GM23338 (cell line): Measurements from ENCODE around the gene FGFR2. TPM values are rescaled to one million over a fixed set of nuclear protein-coding genes. Genes with fewer than 3 reads are reported as not detected.

Source experiments
- ATAC-seq: fragments of 200-7000 bp; cut with Tn5 transposase; 3 replicates; pipeline ENCODE4 v1.9.1; 2020
- DNase-seq: peaks from one replicate; pipeline ENCODE4 v3.0.0-alpha.2; 2015; ENCODE audit warnings: low spot score
- H2AFZ ChIP-seq: fragments of 200-600 bp; sonication (generic); 2 replicates; pipeline ENCODE4 v1.8.0; 2016; ENCODE audit warnings: antibody characterized with exemption, mild to moderate bottlenecking, moderate library complexity
- H3F3A ChIP-seq: fragments of 200-600 bp; sonication (generic); replicated peaks from 2 replicates; pipeline ENCODE4 v1.8.0; 2017; ENCODE audit warnings: antibody characterized with exemption, mixed run types, low read depth
- H3K27ac ChIP-seq: fragments of 200-600 bp; sonication (generic); 2 replicates; pipeline ENCODE4 v1.6.1; 2016; ENCODE audit warnings: low read depth
- H3K27me3 ChIP-seq: fragments of 200-600 bp; sonication (generic); 2 replicates; pipeline ENCODE4 v1.8.0; 2016; ENCODE audit warnings: mild to moderate bottlenecking, mixed run types, moderate library complexity; ENCODE audit not compliant: insufficient read depth
- H3K36me3 ChIP-seq: fragments of 200-600 bp; sonication (generic); 2 replicates; pipeline ENCODE4 v1.8.0; 2016; ENCODE audit warnings: mild to moderate bottlenecking; ENCODE audit not compliant: insufficient read depth
- H3K4me1 ChIP-seq: fragments of 200-600 bp; sonication (generic); 2 replicates; pipeline ENCODE4 v1.8.0; 2016; ENCODE audit warnings: mild to moderate bottlenecking, moderate library complexity; ENCODE audit not compliant: insufficient read depth
- H3K4me2 ChIP-seq: fragments of 200-600 bp; sonication (generic); 2 replicates; pipeline ENCODE4 v1.7.1; 2017; ENCODE audit warnings: mixed run types
- H3K4me3 ChIP-seq: fragments of 200-600 bp; sonication (generic); 2 replicates; pipeline ENCODE4 v1.6.1; 2016; ENCODE audit warnings: mixed run types
- H3K79me2 ChIP-seq: fragments of 200-600 bp; sonication (generic); replicated peaks from 2 replicates; pipeline ENCODE4 v1.8.0; 2017; ENCODE audit warnings: mild to moderate bottlenecking; ENCODE audit not compliant: insufficient read depth
- H3K9me2 ChIP-seq: fragments of 200-600 bp; sonication (generic); 2 replicates; pipeline ENCODE4 v1.8.0; 2017; ENCODE audit not compliant: insufficient read depth
- H4K20me1 ChIP-seq: fragments of 200-600 bp; sonication (generic); replicated peaks from 2 replicates; pipeline ENCODE4 v1.8.0; 2017; ENCODE audit warnings: mild to moderate bottlenecking; ENCODE audit not compliant: insufficient read depth
- H3K27ac Mint-ChIP-seq: 2 replicates; pipeline ENCODE4 v1.8.0; 2020; ENCODE audit warnings: inconsistent platforms, mild to moderate bottlenecking, moderate library complexity, mixed read lengths
- H3K27me3 Mint-ChIP-seq: 3 replicates; pipeline ENCODE4 v1.8.0; 2022; ENCODE audit warnings: low read depth, mild to moderate bottlenecking, moderate library complexity, mixed read lengths, inconsistent platforms; ENCODE audit not compliant: insufficient read depth, poor library complexity
- H3K36me3 Mint-ChIP-seq: 3 replicates; pipeline ENCODE4 v1.8.0; 2021; ENCODE audit warnings: low read depth, mild to moderate bottlenecking, inconsistent platforms, moderate library complexity, mixed read lengths
- H3K4me1 Mint-ChIP-seq: 3 replicates; pipeline ENCODE4 v1.8.0; 2020; ENCODE audit warnings: mild to moderate bottlenecking, inconsistent platforms, mixed read lengths
- H3K4me3 Mint-ChIP-seq: 3 replicates; pipeline ENCODE4 v1.8.0; 2021; ENCODE audit warnings: moderate library complexity, mild to moderate bottlenecking, inconsistent platforms, mixed read lengths
- H3K9me3 Mint-ChIP-seq: 3 replicates; pipeline ENCODE4 v1.8.0; 2020; ENCODE audit warnings: moderate library complexity, mild to moderate bottlenecking, inconsistent platforms, mixed read lengths
- CREB1 ChIP-seq: fragments of 250-450 bp; sonication (Bioruptor Pico); IDR thresholded peaks from 2 replicates; pipeline ENCODE4 v1.5.0; 2020; ENCODE audit warnings: low read depth, mild to moderate bottlenecking, moderate library complexity
- ETS1 ChIP-seq: IDR thresholded peaks from 2 replicates; pipeline ENCODE4 v1.6.1; 2016; ENCODE audit warnings: antibody characterized with exemption
- EZH2 ChIP-seq: fragments of 200-600 bp; sonication (generic); IDR thresholded peaks from one replicate; pipeline ENCODE4 v1.8.0; 2017; ENCODE audit warnings: antibody characterized with exemption, mild to moderate bottlenecking, low read depth; ENCODE audit not compliant: unreplicated experiment
- EZH2phosphoT487 ChIP-seq: fragments of 200-600 bp; sonication (generic); IDR thresholded peaks from one replicate; pipeline ENCODE4 v1.8.1; 2018; ENCODE audit warnings: antibody characterized with exemption; ENCODE audit not compliant: unreplicated experiment
- JUNB ChIP-seq: IDR thresholded peaks from one replicate; pipeline ENCODE4 v1.6.1; 2016; ENCODE audit warnings: antibody characterized with exemption; ENCODE audit not compliant: unreplicated experiment
- POLR2AphosphoS5 ChIP-seq: IDR thresholded peaks from 2 replicates; pipeline ENCODE4 v1.6.1; 2016; ENCODE audit warnings: antibody characterized with exemption, low read depth
- STAT1 ChIP-seq: IDR thresholded peaks from one replicate; pipeline ENCODE4 v1.6.1; 2016; ENCODE audit warnings: antibody characterized with exemption; ENCODE audit not compliant: unreplicated experiment
- ZNF114 ChIP-seq: fragments of 250-450 bp; sonication (Bioruptor Pico); IDR thresholded peaks from 2 replicates; pipeline ENCODE4 v1.5.0; 2020; ENCODE audit warnings: mild to moderate bottlenecking, moderate library complexity
- ZNF331 ChIP-seq: fragments of 250-450 bp; sonication (Bioruptor Pico); IDR thresholded peaks from 2 replicates; pipeline ENCODE4 v1.5.0; 2020; ENCODE audit warnings: low read depth, mild to moderate bottlenecking, moderate library complexity
- polyA plus RNA-seq: library from polyadenylated mRNA; unstranded; fragments of >200 nt; fragmentation: Nextera tagmentation; extraction: Ambion mirVana; gene quantifications from 2 replicates; pipeline ENCODE4 v1.2.1, GENCODE V29; 2016
- total RNA-seq: library from RNA; depleted of rRNA; stranded (reverse); fragments of >200 nt; shearing (Covaris generic); gene quantifications from 2 replicates; pipeline ENCODE4 v1.2.3, GENCODE V29; 2014
- TF ChIP-seq, protein P1 (sequence below): fragments of 250-450 bp; sonication (Bioruptor Pico); IDR thresholded peaks from 2 replicates; pipeline ENCODE4 v1.5.0; 2020; ENCODE audit warnings: mild to moderate bottlenecking, moderate library complexity

Gene FGFR2
- total and polyA plus RNA-seq, 2 experiments from 2014 or later: 31.1 to 106 TPM

- TF ChIP-seq ZNF331 (CRISPR knock-in tag) (no peak), ETS1 (no peak), JUNB (no peak), STAT1 (no peak), CREB1 (CRISPR knock-in tag) (no peak)
Measured at GRCh38 chr10:121551210-121551885, 46.9 kb downstream of the FGFR2 start (continued).

GRCh38 chr10:121544301-121544869 lies 53.9 kb downstream of the FGFR2 start:
- Histone ChIP-seq H2AFZ (no peak overlapping the region), H3K4me2 (no peak overlapping the region), H3K27me3 (no peaks in the 10 kb centered on the region), H3K9me2 (no peaks in the 10 kb centered on the region), H3K36me3 (peaks cover 12% of the 10 kb centered on the region), H3K4me3 (no peak overlapping the region), H3K27ac (peak overlapping the region; percentile 81), H3F3A (peaks cover 7% of the 10 kb centered on the region; the same call in 1 of the 2 replicates), H4K20me1 (peaks cover 7% of the 10 kb centered on the region; the same call in 1 of the 2 replicates), H3K4me1 (peaks cover 64% of the 10 kb centered on the region), H3K79me2 (peaks cover 73% of the 10 kb centered on the region)
- TF ChIP-seq ETS1 (no peak), STAT1 (no peak), POLR2AphosphoS5 (no peak)
- ATAC-seq (no peak), DNase-seq (no peak)
- H3K4me1 Mint-ChIP-seq: peaks cover 74% of the 10 kb centered on the region
- peaks cover 4% of the 10 kb centered on the region; the same call in 1 of the 3 replicates for H3K9me3 Mint-ChIP-seq
- H3K27me3 Mint-ChIP-seq: peaks cover 6% of the 10 kb centered on the region
- no peak overlapping the region for H3K27ac Mint-ChIP-seq
- no peak overlapping the region; the same call in 2 of the 3 replicates for H3K4me3 Mint-ChIP-seq
- H3K36me3 Mint-ChIP-seq: peaks cover 64% of the 10 kb centered on the region

- peak overlapping the region; percentile 17; the same call in 1 of the 2 replicates for H3K4me2 ChIP-seq
- no peak for TF ChIP-seq ZNF114
- no peak for TF ChIP-seq EZH2phosphoT487
- TF ChIP-seq ZNF331 (CRISPR knock-in tag): no peak
- no peak for TF ChIP-seq JUNB
- TF ChIP-seq, protein P1, sequence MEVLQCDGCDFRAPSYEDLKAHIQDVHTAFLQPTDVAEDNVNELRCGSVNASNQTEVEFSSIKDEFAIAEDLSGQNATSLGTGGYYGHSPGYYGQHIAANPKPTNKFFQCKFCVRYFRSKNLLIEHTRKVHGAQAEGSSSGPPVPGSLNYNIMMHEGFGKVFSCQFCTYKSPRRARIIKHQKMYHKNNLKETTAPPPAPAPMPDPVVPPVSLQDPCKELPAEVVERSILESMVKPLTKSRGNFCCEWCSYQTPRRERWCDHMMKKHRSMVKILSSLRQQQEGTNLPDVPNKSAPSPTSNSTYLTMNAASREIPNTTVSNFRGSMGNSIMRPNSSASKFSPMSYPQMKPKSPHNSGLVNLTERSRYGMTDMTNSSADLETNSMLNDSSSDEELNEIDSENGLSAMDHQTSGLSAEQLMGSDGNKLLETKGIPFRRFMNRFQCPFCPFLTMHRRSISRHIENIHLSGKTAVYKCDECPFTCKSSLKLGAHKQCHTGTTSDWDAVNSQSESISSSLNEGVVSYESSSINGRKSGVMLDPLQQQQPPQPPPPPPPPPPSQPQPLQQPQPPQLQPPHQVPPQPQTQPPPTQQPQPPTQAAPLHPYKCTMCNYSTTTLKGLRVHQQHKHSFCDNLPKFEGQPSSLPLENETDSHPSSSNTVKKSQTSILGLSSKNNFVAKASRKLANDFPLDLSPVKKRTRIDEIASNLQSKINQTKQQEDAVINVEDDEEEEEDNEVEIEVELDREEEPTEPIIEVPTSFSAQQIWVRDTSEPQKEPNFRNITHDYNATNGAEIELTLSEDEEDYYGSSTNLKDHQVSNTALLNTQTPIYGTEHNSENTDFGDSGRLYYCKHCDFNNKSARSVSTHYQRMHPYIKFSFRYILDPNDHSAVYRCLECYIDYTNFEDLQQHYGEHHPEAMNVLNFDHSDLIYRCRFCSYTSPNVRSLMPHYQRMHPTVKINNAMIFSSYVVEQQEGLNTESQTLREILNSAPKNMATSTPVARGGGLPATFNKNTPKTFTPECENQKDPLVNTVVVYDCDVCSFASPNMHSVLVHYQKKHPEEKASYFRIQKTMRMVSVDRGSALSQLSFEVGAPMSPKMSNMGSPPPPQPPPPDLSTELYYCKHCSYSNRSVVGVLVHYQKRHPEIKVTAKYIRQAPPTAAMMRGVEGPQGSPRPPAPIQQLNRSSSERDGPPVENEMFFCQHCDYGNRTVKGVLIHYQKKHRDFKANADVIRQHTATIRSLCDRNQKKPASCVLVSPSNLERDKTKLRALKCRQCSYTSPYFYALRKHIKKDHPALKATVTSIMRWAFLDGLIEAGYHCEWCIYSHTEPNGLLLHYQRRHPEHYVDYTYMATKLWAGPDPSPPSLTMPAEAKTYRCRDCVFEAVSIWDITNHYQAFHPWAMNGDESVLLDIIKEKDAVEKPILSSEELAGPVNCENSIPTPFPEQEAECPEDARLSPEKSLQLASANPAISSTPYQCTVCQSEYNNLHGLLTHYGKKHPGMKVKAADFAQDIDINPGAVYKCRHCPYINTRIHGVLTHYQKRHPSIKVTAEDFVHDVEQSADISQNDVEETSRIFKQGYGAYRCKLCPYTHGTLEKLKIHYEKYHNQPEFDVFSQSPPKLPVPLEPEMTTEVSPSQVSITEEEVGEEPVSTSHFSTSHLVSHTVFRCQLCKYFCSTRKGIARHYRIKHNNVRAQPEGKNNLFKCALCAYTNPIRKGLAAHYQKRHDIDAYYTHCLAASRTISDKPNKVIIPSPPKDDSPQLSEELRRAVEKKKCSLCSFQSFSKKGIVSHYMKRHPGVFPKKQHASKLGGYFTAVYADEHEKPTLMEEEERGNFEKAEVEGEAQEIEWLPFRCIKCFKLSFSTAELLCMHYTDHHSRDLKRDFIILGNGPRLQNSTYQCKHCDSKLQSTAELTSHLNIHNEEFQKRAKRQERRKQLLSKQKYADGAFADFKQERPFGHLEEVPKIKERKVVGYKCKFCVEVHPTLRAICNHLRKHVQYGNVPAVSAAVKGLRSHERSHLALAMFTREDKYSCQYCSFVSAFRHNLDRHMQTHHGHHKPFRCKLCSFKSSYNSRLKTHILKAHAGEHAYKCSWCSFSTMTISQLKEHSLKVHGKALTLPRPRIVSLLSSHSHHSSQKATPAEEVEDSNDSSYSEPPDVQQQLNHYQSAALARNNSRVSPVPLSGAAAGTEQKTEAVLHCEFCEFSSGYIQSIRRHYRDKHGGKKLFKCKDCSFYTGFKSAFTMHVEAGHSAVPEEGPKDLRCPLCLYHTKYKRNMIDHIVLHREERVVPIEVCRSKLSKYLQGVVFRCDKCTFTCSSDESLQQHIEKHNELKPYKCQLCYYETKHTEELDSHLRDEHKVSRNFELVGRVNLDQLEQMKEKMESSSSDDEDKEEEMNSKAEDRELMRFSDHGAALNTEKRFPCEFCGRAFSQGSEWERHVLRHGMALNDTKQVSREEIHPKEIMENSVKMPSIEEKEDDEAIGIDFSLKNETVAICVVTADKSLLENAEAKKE: no peak
- no peak for TF ChIP-seq EZH2
Measured at GRCh38 chr10:121543545-121543944, 54.7 kb downstream of the FGFR2 start.

More at GRCh38 chr10:121543545-121543944, 54.7 kb downstream of the FGFR2 start:
- peaks cover 5% of the 10 kb centered on the region for H3K36me3 ChIP-seq
- H3K36me3 Mint-ChIP-seq: peaks cover 64% of the 10 kb centered on the region
- no peaks in the 10 kb centered on the region for H4K20me1 ChIP-seq
- H3K4me1 Mint-ChIP-seq: peaks cover 72% of the 10 kb centered on the region
- H3K4me3 Mint-ChIP-seq: no peak overlapping the region; the same call in 2 of the 3 replicates
- no peaks in the 10 kb centered on the region for H3K27me3 ChIP-seq
- ATAC-seq (no peak; the same call in 2 of the 3 replicates), DNase-seq (no peak)
- peaks cover 73% of the 10 kb centered on the region for H3K79me2 ChIP-seq
- peaks cover 7% of the 10 kb centered on the region for H3K27me3 Mint-ChIP-seq
- peak overlapping the region; percentile 44 for H3K27ac Mint-ChIP-seq
- H3K9me3 Mint-ChIP-seq: peaks cover 4% of the 10 kb centered on the region; the same call in 1 of the 3 replicates
- H3K4me3 ChIP-seq: no peak overlapping the region
- H3K9me2 ChIP-seq: no peaks in the 10 kb centered on the region
- H3F3A ChIP-seq: peaks cover 7% of the 10 kb centered on the region; the same call in 1 of the 2 replicates
- no peak overlapping the region for H2AFZ ChIP-seq
- peaks cover 59% of the 10 kb centered on the region for H3K4me1 ChIP-seq
- H3K27ac ChIP-seq: peak overlapping the region; percentile 81
